ENCODE data around the gene RXFP2.

The RXFP2 gene

GRCh38 chr13:31824705-31825517 is 85.6 kb downstream of the RXFP2 start:
- DNase-seq (ENCODE audit: low spot score) = peak; percentile 21

- no peak for DNase-seq (ENCODE audit: low spot score)
These were observed 87.2 kb downstream of the RXFP2 start for GRCh38 chr13:31826521-31826920.

DNA sequence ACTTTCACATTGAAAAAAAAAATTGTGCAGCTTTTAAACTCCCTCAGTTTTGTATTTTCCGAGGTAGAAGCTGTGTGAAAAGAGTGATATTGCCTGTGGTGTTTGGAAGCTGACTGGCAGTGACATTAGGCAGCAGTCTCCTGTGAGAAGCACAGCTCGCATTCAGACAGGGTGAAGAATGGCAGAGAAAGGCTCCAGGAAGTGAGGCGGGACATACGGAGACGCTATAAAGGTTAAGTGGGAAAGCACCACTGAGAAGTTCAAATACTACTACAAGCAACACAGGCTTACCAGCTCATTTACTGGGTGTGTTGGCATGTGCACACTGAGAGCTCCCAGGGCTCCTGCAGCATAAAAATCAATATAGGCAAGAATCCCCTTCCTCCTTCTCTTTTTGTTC is 88.4 kb downstream of the RXFP2 start:
- DNase-seq (ENCODE audit: low spot score) = no peak

DNA sequence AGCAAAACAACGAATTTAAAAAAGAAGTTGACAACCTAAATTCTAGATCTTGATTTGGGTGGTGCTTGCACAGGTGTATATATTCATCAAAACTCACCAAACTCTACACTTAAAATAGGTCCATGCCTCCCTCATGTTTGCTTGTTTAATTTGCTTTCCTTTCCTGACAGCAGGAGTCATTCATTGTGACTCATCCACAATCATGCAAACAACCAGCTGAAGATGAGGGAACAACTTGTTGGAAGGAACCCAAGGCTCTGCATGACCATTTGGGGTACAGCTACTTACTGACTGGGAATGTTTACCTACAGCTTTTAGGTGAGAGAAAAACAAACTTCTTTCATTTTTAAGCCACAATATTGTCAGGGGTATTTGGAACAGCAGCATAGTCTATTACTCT is 96.6 kb downstream of the RXFP2 start:
- DNase-seq (ENCODE audit: low spot score) = peak; percentile 33

GRCh38 chr13:31843044-31843443 is 103.7 kb downstream of the RXFP2 start:
- no peak for DNase-seq (ENCODE audit: low spot score)

DNA sequence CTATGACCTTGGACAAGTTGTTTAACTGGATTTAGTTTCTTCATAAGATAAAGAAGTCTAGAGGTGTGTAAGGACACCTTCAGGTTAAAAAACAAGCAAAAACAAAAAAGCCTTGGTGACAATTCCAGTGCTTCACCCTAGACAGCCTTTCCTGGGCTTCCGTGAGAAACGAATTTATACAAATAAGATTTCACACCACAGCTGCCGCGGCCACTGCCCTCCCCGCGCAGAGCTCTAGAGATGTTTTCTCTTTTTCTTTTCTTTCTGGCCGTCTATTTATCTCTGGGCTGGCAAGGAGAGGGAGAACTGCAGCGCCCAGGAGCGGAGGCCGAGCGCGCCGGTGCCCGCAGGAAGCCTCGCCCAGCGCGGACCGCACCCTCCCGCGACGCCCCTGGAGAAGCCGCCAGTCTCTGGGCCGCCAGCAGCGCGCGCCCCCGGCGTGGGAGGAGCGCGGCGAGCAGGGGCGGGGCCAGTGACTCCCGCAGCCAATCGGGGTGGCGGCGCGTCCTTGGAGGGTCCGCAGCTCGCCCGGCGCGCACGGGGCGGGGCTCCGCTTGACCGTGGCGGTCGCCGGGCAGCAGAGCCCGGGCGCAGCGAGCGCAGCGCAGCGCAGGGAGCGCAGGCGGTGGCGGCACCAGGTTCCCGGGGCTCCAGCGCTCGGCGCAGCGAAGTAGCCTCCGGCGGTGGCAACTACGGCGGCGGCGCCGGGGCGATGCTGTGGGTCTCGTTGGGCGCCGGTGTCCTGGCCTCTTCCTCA is 107.0 kb downstream of the RXFP2 start:
- DNase-seq (ENCODE audit: low spot score) = peak; percentile 79

DNA sequence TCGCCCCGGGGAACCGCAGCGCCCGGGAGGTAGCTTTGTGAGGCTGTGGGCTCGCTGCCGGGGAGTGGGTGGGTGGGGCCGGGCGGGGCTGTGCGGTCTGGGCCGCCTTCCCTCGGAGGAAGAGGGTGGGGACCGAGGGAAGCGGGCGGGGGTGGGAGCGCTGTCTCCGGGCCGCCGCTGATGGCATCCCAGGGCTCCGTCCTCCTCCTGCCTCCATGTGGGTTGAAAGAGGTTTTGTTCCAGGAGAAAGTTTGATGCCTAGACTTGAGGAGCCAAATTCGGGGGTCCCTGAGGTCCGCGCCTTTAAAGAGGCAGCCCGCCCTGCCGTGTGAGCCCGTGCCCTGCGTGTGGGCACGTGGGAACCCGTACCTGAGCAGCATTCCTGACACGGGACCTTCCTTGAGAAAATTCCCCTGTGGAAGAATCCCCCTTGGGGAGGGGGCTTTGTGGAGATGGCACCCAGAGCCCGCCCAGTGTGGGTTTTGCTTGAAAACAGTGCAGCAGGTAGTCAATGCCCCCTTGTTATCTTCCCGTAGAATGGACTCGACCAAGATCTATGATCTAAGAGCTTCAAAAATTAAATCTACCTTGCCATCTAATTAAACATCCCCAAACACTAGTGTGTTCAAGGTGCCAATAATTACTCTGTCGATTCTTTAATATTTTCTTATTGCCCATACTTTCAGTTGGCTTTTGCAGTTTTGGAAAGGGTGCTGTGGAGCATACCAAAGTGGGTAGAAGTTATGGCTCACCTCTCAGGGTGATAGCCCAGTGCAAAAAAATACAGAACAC is 107.8 kb downstream of the RXFP2 start:
- peak; percentile 36 for DNase-seq (ENCODE audit: low spot score)

DNA sequence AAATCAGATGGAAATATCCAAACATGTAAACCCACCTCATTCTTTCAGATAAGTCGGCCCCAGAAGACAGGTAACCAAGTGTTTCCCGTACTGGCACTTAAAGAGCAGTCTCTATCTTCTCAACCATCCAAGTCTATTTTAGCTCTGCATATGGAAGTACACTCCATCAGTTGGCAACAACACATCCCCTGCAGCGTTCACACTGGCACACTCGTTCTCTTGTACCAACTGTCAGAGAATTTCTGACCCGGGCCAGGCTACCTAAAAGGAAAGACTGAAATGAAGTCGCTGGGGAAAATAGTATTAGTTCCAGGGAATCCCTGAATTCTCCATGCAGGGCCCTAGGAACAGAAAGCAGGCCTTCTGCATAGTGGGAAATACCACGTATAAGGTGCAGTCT is 109.3 kb downstream of the RXFP2 start:
- DNase-seq (ENCODE audit: low spot score) = no peak

DNA sequence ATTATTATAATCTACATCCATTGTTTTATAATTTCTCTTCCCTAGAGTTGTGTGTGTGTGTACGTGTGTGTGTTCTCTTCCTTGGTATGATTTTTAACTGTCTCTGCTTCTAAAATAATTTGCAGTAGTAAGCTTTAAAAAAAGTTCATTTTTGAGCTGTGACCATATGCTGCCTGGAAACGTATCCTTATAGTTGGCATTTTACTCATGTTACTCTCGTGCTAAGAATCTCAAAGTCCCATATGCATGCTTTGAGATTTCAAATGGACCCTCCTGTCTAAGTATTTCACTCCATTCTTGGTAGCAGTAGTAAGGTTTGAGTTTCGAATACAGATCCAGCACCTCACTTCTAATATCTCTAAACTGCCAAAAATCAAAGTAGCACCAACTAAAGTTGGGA is 109.9 kb downstream of the RXFP2 start:
- DNase-seq (ENCODE audit: low spot score) = no peak

DNA sequence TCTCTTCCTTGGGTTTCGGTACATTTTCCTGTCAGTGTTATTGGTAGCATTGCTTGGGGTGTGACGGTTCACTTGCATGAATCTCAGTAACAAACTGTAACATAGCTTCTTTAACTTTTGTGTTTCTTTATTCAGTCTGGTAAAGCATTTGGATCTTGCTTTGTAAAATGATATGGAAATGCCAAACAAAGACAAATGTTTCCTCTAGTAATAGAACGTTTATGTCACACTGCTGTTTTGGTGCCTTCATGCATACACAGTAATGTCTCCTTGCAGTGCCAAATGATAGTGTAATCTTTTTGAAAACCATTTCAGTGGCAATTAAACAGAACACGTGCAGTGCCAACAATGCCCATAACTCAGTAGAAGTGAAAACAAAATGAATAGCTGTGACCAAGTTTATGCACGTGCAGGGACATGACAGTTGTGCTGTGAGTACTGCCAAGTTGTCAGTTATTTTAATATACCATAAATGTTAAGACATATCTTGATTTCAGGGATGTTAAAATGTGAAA is 110.8 kb downstream of the RXFP2 start:
- no peak for DNase-seq (ENCODE audit: low spot score)

DNA sequence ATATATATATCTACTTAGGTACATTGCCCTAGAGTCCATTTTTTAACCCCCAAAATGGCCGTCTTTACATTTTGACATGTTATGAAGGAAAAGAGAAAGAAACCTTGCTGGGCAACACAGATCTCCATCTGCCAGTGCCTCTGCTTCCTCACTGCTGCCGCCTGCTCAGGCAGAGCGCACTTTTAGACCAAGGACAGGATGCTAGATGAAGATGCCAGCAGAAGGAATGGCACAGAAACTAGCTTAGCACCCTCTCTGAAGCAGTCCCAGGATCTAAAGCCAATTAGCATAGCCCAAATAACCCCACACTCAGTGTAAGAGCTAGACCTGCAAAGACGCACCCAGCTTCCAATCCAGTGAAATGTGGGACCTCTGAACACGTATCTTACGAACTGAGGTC is 111.9 kb downstream of the RXFP2 start:
- DNase-seq (ENCODE audit: low spot score) = no peak
